HG03064 (cell line): Measurements from ENCODE around the gene RGN.
"Not testable (repeated sequence)": the region's sequence is repeated elsewhere in the genome, so short reads cannot be mapped to it uniquely, and the experiment has no call there.

ENCODE experiments used
- ATAC-seq: cut with Tn5 transposase; IDR thresholded peaks from one replicate; pipeline ENCODE4 v1.9.1; 2021; ENCODE audit warnings: low read depth; ENCODE audit not compliant: unreplicated experiment

RGN gene

GRCh38 chrX:47078129-47079043 is at the start of gene RGN:
RGN (plus strand) TSS chrX:47078443; CDS start chrX:47081145, 2,702 bp downstream.
- ATAC-seq = no peak

- no peak for ATAC-seq
Observed at GRCh38 chrX:47030339-47030738, 47.9 kb upstream of the RGN start.

GRCh38 chrX:47047989-47048388 is 30.3 kb upstream of the RGN start:
- ATAC-seq = no peak

GRCh38 chrX:47059142-47059874 is 18.9 kb upstream of the RGN start:
- ATAC-seq = no peak

GRCh38 chrX:47060708-47061107 is 17.5 kb upstream of the RGN start:
- no peak for ATAC-seq

- ATAC-seq = no peak
Observed at GRCh38 chrX:47061238-47061919, 16.9 kb upstream of the RGN start.

DNA sequence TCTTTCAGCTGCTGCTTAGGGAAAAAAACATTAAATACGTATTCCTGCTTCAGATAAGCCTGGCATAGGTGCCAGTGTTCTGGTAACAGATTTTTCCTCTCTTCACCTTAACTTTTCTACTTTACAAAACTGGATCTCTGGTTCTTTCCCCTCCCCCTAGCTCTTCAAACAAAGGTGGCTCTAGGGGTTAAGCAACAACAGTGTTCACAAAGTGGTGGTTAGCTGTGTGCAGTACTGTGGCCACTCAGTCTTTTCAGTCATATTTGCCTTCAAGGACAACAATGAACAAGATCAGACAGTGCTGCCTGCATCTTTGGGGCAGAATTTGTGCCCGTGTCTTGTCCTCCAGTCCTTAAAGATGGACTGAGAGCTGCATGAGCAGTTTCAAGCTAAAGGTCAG is 15.1 kb upstream of the RGN start:
- no peak for ATAC-seq

DNA sequence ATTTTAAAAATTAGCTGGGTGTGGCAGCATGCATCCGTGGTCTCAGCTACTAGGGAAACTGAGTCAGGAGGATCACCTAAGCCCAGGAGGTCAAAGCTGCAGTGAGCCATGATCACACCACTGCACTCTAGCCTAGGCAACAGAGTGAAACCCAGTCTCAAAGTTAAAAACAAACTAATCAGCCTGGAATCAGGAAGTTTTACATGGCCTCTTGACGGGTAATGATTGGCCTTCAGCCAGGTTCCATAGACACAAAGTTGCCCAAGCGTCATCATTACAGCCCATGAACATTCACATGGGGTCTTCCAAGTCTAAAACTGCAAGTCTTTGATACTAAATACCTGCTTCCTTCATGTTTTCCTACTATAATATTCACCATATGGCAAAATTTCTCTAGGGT is 10.0 kb upstream of the RGN start:
- no peak for ATAC-seq

- ATAC-seq = no peak
Observed at GRCh38 chrX:47068720-47069119, 9.5 kb upstream of the RGN start.

GRCh38 chrX:47080215-47080914 is 2.1 kb downstream of the RGN start:
- no peak for ATAC-seq

GRCh38 chrX:47080915-47081236 is 2.6 kb downstream of the RGN start:
- ATAC-seq = no peak

- ATAC-seq = peak; percentile 76
Observed at GRCh38 chrX:47091149-47091775, 13.0 kb downstream of the RGN start.

DNA sequence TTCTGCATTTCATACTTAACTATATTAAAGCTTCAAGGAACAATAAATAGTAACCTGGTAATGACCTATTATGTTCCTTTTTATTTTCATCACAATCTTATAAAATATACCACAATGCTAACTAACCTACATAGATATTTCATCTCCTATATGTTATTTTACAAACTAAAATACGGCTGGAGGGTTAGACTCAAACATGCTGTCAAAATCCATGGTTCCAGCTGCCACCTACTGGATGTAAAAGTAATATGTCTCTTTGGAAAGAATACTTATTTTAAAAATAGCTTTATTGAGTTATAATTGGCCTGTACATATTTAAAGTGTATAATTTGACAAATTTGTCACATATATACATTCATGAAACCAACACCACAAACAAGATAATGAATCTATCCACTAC is 15.0 kb downstream of the RGN start:
- no peak for ATAC-seq

DNA sequence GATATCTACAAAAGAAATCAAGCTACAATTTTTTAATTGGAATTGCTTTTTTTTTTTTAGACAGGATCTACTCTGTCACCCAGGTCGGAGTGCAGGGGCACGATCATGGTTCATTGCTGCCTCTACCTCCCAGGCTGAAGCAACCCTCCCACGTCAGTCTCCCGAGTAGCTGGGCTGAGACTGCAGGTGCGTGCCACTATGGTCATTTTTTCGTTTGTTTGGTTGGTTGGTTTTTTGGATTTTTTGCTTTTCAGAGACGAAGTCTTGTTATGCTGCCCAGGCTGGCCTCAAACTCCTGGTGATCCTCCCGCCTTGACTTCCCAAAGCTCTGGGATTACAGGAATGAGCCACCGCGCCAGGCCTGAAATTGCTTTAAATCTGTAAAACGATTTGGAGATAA is 15.6 kb downstream of the RGN start:
- ATAC-seq = no peak

- no peak for ATAC-seq
Observed at GRCh38 chrX:47097018-47097417, 18.8 kb downstream of the RGN start.

DNA sequence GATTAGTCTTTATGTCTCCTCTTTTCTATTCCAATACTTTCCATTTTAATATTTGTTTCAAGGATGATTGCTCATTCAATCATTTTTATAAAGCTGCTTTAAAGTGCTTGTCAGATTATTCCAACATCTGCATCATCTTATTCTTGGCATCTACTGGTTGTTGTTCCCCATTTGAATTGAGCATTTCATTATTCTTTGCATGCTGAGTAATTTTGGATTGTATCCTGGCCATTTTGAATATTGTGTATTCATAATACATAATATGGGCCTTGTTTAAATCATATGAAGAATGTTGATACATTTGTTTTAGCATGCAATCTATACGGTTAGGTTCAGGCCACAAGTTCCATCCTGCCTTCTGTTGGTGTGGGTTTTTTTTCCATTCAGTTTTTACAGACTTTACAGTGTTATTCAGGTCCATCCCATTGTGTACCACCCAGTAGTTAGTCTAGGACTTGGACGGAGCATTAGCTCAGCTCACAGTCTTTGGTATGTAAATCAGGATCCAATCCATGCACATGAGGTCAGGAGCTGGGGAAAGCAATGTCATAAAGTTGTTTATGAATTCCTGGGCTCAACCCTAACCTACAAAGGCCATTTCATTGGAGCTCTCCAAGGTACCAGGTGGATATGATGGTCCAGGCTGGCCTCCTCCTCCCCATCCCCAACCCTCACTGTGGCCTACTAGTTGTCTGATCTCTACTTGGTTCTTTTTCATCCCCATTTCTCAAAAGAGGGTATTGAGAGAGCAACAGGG is 20.3 kb downstream of the RGN start:
- ATAC-seq = no peak

DNA sequence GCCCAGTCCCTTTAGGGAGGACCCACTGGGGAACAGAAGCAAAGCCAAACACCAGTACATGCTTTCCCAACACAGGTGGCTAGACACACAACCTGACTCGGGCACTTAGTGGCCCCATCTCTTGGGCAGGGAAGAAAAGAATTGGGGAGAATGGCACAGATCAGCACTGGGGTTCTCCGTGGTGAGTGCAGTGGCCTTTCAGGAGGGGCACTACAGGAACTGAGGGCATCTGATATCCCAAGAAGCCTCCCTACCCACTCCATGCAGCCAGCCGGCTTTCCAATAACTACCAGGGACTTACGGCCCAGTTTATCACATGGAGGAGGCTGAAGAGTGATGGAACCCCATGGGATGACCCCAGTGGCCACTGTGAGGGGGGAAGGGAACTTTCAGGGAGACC is 23.0 kb downstream of the RGN start:
- ATAC-seq = no peak

GRCh38 chrX:47110936-47111615 is 32.8 kb downstream of the RGN start:
- not testable (repeated sequence) for ATAC-seq

GRCh38 chrX:47112316-47112954 is 34.2 kb downstream of the RGN start:
- ATAC-seq = no peak
